Tibial artery (tissue), 4 donors: ENCODE results near the gene HPN.

Experiments used
- DNase-seq, 2 donors: peaks; one replicate each; pipeline ENCODE4 v3.0.0-alpha.2; 2019
- H3K27ac ChIP-seq, 2 donors: fragments of 200-600 bp; sonication (generic) in 1 of 2; 1 replicate in 1 of 2; 2 replicates in 1 of 2; pipeline ENCODE4 v1.5.1; 2018 to 2019; ENCODE audit warnings: mild to moderate bottlenecking in 1 of 2
- H3K27me3 ChIP-seq, 2 donors: fragments of 200-600 bp; sonication (generic) in 1 of 2; one replicate each; pipeline versions ENCODE4 v1.5.1 to v1.6.0; 2016 to 2019
- H3K36me3 ChIP-seq, 3 donors: fragments of 200-600 bp; sonication (generic) in 2 of 3; one replicate each; pipeline ENCODE4 v1.5.1; 2016 to 2019; ENCODE audit warnings: mild to moderate bottlenecking in 2 of 3
- H3K4me1 ChIP-seq, 4 donors: fragments of 200-600 bp; sonication (generic) in 2 of 4; 1 replicate in 3 of 4; 2 replicates in 1 of 4; pipeline ENCODE4 v1.5.1; 2016 to 2019
- H3K4me3 ChIP-seq, 2 donors: fragments of 200-600 bp; sonication (generic) in 1 of 2; 1 replicate in 1 of 2; 2 replicates in 1 of 2; pipeline ENCODE4 v1.5.1; 2018 to 2019; ENCODE audit warnings: mild to moderate bottlenecking in 2 of 2
- H3K9me3 ChIP-seq, 3 donors: fragments of 200-600 bp; sonication (generic) in 1 of 3; one replicate each; pipeline ENCODE4 v1.5.1; 2016 to 2019
- CTCF ChIP-seq, 2 experiments: fragments of 200-600 bp in 1 of 2; fragments of 450-650 bp in 1 of 2; IDR thresholded peaks; one replicate each; pipeline ENCODE4 v1.5.1; 2017 to 2019; ENCODE audit warnings: antibody characterized with exemption in 2 of 2, mild to moderate bottlenecking in 1 of 2, moderate library complexity in 1 of 2
- intact Hi-C: fragments of 100-400 bp; cut with DNase I; formaldehyde crosslinking; loops from one replicate; pipeline ENCODE4 v1.15.0; 2023; ENCODE audit warnings: low total_unique reads

Gene HPN

GRCh38 chr19:35079826-35080225 is 38.3 kb downstream of the HPN start:
- Histone ChIP-seq H3K4me1 (no peaks in the 10 kb centered on the region), H3K27ac (no peak overlapping the region), H3K27me3 (peaks cover 0 to 26% of the 10 kb centered on the region in 2 donors), H3K36me3 (no peaks in the 10 kb centered on the region), H3K9me3 (no peaks in the 10 kb centered on the region), H3K4me3 (no peak overlapping the region)
- intact Hi-C loops, result no loop called here
- no peak for TF ChIP-seq CTCF (IDR thresholded peaks at IDR 0.05)
- DNase-seq, result no peak

DNA sequence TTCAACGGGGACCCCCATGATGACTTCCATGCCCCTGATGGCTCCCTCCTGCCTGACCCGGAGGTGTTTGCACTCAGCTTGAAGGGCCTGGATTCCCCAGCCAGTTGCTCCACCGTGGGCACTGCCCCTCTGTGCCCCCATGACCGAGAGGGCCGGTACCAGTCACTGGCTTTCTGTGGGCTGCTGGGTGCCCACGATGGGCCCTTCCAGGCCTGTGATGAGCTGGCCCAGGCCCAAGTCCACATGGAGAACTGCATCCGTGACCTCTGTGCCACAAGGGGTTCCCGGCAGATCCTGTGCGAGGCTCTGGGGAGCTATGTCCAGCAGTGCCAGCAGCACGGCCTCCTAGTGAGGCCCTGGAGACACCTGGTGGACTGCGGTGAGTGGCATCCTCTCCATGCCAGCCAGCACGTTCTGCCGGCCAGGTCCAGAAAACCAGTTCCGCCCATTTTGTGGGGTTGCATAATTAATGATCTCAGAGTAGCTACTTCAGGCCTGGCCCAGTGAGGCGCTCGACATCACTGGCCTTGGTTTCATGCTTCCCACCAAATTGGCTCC is 39.2 kb downstream of the HPN start:
- Histone ChIP-seq H3K36me3 (no peaks in the 10 kb centered on the region), H3K4me3 (no peak overlapping the region), H3K9me3 (no peaks in the 10 kb centered on the region), H3K4me1 (no peaks in the 10 kb centered on the region), H3K27me3 (peaks cover 0 to 24% of the 10 kb centered on the region in 2 donors), H3K27ac (no peak overlapping the region)
- intact Hi-C loops, result no loop called here
- TF ChIP-seq CTCF (IDR thresholded peaks at IDR 0.05), result no peak
- no peak for DNase-seq

GRCh38 chr19:35081201-35081600 is 39.7 kb downstream of the HPN start:
- no peak overlapping the region for H3K4me3 ChIP-seq
- no peaks in the 10 kb centered on the region for H3K36me3 ChIP-seq
- DNase-seq, result no peak
- H3K27me3 ChIP-seq, result peaks cover 0 to 24% of the 10 kb centered on the region in 2 donors
- no peak for TF ChIP-seq CTCF (IDR thresholded peaks at IDR 0.05)
- no peaks in the 10 kb centered on the region for H3K9me3 ChIP-seq
- no peak overlapping the region for H3K27ac ChIP-seq
- intact Hi-C loops, result no loop called here
- no peaks in the 10 kb centered on the region for H3K4me1 ChIP-seq

DNA sequence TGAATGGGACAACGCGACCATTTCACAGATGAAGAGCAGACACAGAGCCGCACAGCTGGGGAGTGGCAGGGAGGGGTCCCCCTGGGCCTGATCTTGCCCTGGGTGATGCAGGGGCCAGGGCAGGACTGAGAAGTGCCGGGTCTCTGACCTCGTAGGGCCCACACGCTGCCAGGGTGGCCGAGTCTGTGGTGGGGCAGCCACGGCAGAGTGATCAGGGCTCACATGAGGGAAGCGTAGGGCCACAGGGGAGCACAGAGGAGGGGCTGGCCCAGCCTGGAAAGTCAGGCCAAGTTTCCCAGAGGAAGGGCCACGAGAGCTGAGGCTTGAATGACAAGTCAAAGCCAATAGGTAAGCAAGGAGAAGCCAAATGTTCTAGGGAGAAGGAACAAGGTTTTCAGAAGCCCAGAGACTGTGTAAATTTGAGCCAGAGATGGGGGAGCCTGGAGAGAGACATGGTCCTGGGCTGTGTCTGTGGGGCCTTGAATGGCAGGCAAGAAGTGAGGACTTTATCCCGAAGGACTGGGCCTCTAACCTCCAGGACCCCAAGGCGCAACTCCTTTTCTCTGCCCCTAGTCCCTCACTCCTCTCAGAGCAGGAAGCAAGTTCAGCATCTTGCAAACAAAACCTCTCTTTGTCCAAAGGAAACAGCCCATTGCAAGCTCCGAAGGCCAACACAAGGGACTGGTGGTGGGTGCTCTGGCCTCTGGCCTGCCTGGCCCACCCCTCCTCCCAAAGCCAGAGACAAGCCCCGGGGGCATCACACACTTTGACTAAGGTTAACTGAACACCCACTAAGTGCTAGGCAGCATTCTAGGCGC is 42.4 kb downstream of the HPN start:
- H3K4me1 ChIP-seq, result no peaks in the 10 kb centered on the region
- intact Hi-C loops, result no loop called here
- no peaks in the 10 kb centered on the region for H3K9me3 ChIP-seq
- no peak overlapping the region for H3K27ac ChIP-seq
- peaks cover 0 to 36% of the 10 kb centered on the region in 2 donors for H3K27me3 ChIP-seq
- H3K4me3 ChIP-seq, result no peak overlapping the region
- no peak for DNase-seq
- TF ChIP-seq CTCF (IDR thresholded peaks at IDR 0.05), result no peak
- H3K36me3 ChIP-seq, result no peaks in the 10 kb centered on the region

DNA sequence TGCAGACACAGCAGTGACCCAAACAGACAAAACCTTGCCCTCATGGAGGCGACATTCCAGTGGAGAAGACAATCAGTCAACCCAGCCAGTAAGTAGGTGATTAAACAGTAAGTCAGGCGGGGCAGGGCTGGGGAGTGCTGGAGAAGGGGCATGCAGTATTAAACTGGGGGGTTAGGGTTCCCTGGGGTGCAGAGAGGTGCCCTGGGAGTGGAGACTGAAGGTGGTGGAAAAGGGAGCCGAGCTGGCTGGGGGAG is 42.9 kb downstream of the HPN start:
- no peak for TF ChIP-seq CTCF (IDR thresholded peaks at IDR 0.05)
- H3K9me3 ChIP-seq, result no peaks in the 10 kb centered on the region
- no peaks in the 10 kb centered on the region for H3K36me3 ChIP-seq
- intact Hi-C loops, result no loop called here
- H3K27ac ChIP-seq, result no peak overlapping the region
- H3K27me3 ChIP-seq, result peaks cover 0 to 40% of the 10 kb centered on the region in 2 donors
- no peak for DNase-seq
- H3K4me3 ChIP-seq, result no peak overlapping the region
- H3K4me1 ChIP-seq, result no peaks in the 10 kb centered on the region
